ENCODE results near the gene STK10. TPM values are rescaled to one million over a fixed set of nuclear protein-coding genes. Genes with fewer than 3 reads are reported as not detected.

Gene STK10
- total RNA-seq, 3 donors from 2014 or later (not counting 1 experiment from before 2014, with no cell fraction given): 705 to 879 (median 783) TPM

- H3K36me3 ChIP-seq (ENCODE audit: control insufficient read depth, insufficient read depth, low read length): peaks cover 84% of the 10 kb centered on the region
- WGBS (ENCODE audit: insufficient coverage): 92% methylated on average over 8 of the region's 9 CpGs
- no peak overlapping the region for H3K27ac ChIP-seq (ENCODE audit: low read length)
- DNase-seq (no peak), ATAC-seq (no peak)
- no peaks in the 10 kb centered on the region for H3K27me3 ChIP-seq (ENCODE audit: control insufficient read depth, insufficient read depth, low read length)
- H3K4me1 ChIP-seq (ENCODE audit: control insufficient read depth, insufficient read depth, low read length): peaks cover 9% of the 10 kb centered on the region
- no peak overlapping the region for H3K4me3 ChIP-seq (ENCODE audit: low read length)
- no peaks in the 10 kb centered on the region for H3K9me3 ChIP-seq (ENCODE audit: control insufficient read depth, insufficient read depth, low read length)
- intact Hi-C loops (cut with micrococcal nuclease): no loop called here
- no peaks in the 10 kb centered on the region for H3K27me3 Mint-ChIP-seq (ENCODE audit: low read depth in 2 of 2)
- no peak overlapping the region for H3K4me3 Mint-ChIP-seq
- H3K4me1 Mint-ChIP-seq: peaks cover 7 to 16% of the 10 kb centered on the region in 2 donors
- no peaks in the 10 kb centered on the region for H3K9me3 Mint-ChIP-seq
- no peak for TF ChIP-seq CTCF (IDR thresholded peaks at IDR 0.05)
- H3K27ac Mint-ChIP-seq: peak overlapping the region; percentile 41 to 49
- H3K36me3 Mint-ChIP-seq: peaks cover 15% of the 10 kb centered on the region
Measured at GRCh38 chr5:172077664-172078425, 110.2 kb downstream of the STK10 start.

GRCh38 chr5:172076761-172077244 is 111.2 kb downstream of the STK10 start:
- no peaks in the 10 kb centered on the region for H3K27me3 Mint-ChIP-seq (ENCODE audit: low read depth in 2 of 2)
- Histone ChIP-seq H3K27ac (ENCODE audit: low read length) (no peak overlapping the region), H3K27me3 (ENCODE audit: control insufficient read depth, insufficient read depth, low read length) (no peaks in the 10 kb centered on the region), H3K4me1 (ENCODE audit: control insufficient read depth, insufficient read depth, low read length) (peaks cover 9% of the 10 kb centered on the region), H3K9me3 (ENCODE audit: control insufficient read depth, insufficient read depth, low read length) (no peaks in the 10 kb centered on the region), H3K4me3 (ENCODE audit: low read length) (no peak overlapping the region), H3K36me3 (ENCODE audit: control insufficient read depth, insufficient read depth, low read length) (peaks cover 83% of the 10 kb centered on the region)
- H3K4me3 Mint-ChIP-seq: no peak overlapping the region
- peak overlapping the region; percentile 41 to 49 for H3K27ac Mint-ChIP-seq
- no peak for TF ChIP-seq CTCF (IDR thresholded peaks at IDR 0.05)
- peaks cover 15% of the 10 kb centered on the region for H3K36me3 Mint-ChIP-seq
- ATAC-seq (no peak), DNase-seq (no peak)
- intact Hi-C loops (cut with micrococcal nuclease): no loop called here
- peaks cover 9 to 18% of the 10 kb centered on the region in 2 donors for H3K4me1 Mint-ChIP-seq
- H3K9me3 Mint-ChIP-seq: no peaks in the 10 kb centered on the region
- 82% methylated on average over 10 of the region's 10 CpGs for WGBS (ENCODE audit: insufficient coverage)

- H3K27me3 ChIP-seq (ENCODE audit: control insufficient read depth, insufficient read depth, low read length): no peaks in the 10 kb centered on the region
- no peak overlapping the region for H3K4me3 Mint-ChIP-seq
- peaks cover 15% of the 10 kb centered on the region for H3K4me1 ChIP-seq (ENCODE audit: control insufficient read depth, insufficient read depth, low read length)
- H3K27me3 Mint-ChIP-seq (ENCODE audit: low read depth in 2 of 2): no peaks in the 10 kb centered on the region
- H3K36me3 Mint-ChIP-seq: peaks cover 15% of the 10 kb centered on the region
- H3K36me3 ChIP-seq (ENCODE audit: control insufficient read depth, insufficient read depth, low read length): peaks cover 80% of the 10 kb centered on the region
- DNase-seq (no peak), ATAC-seq (no peak)
- H3K4me1 Mint-ChIP-seq: peaks cover 17 to 25% of the 10 kb centered on the region in 2 donors
- H3K27ac ChIP-seq (ENCODE audit: low read length): no peak overlapping the region
- H3K4me3 ChIP-seq (ENCODE audit: low read length): no peak overlapping the region
- 91% methylated on average over 1 of the region's 4 CpGs for WGBS (ENCODE audit: insufficient coverage)
- intact Hi-C loops (cut with micrococcal nuclease): no loop called here
- TF ChIP-seq CTCF (IDR thresholded peaks at IDR 0.05): no peak
- H3K27ac Mint-ChIP-seq: no peak overlapping the region
- no peaks in the 10 kb centered on the region for H3K9me3 ChIP-seq (ENCODE audit: control insufficient read depth, insufficient read depth, low read length)
- H3K9me3 Mint-ChIP-seq: no peaks in the 10 kb centered on the region
Measured at GRCh38 chr5:172075656-172076055, 112.4 kb downstream of the STK10 start.
